ENCODE data around the gene MTAP.

MTAP gene

DNA sequence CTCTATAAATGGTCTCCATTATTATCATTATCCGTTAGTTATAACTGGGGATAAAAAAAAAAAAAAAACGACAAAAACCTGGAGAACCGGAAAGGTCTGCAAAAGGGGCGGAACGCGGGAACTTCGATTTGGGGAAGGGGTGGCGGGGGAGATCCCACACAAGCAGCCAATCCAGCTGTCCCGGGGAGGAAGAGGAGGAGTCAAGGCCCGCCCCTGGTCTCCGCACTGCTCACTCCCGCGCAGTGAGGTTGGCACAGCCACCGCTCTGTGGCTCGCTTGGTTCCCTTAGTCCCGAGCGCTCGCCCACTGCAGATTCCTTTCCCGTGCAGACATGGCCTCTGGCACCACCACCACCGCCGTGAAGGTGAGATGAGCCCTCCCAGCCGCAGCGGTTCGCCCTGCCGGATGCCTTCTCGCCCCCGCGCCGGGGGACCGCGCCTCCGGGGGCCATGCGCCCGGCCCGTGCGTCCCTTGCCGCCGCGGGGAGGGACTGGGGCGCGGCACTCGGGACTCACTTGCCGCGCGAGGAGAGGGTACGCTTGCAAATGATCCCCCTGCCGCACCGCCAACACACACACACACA is at the start of gene MTAP:
Gene MTAP (plus strand): TSS at position 219 of the 583 bp plus-strand sequence. CDS start 113 bp downstream, at position 332.
- Histone ChIP-seq H3K4me1 (peaks cover 41 to 48% (median 46%) of the 10 kb centered on the region in 10 experiments), H3K27ac (peak within 1 kb of the TSS; percentile 86 to 93 (median 91)), H3K27me3 (no peaks in the 10 kb centered on the region), H3K36me3 (peaks cover 0 to 37% (median 28%) of the 10 kb centered on the region in 11 experiments; a peak in 16 of 22 replicates), H4K20me1 (peaks cover 0 to 33% (median 31%) of the 10 kb centered on the region in 11 experiments; a peak in 18 of 22 replicates), H3K4me3 (peak within 1 kb of the TSS; percentile 71 to 87 (median 81)), H3K4me2 (peak within 1 kb of the TSS; percentile 84 to 97 (median 90)), H3K9ac (peak within 1 kb of the TSS; percentile 86 to 94 (median 90)), H3K9me3 (replicated peaks in 1 of 11) (no peaks in the 10 kb centered on the region)
- no peak for TF ChIP-seq Cebpa-rat (IDR thresholded peaks at IDR 0.05)

- no peaks in the 10 kb centered on the region for H3K27me3 ChIP-seq
Measured at GRCh38 chr9:21753523-21753922, 48.9 kb upstream of the MTAP start.

GRCh38 chr9:21754741-21755140 is 47.7 kb upstream of the MTAP start:
- Histone ChIP-seq H3K4me2 (no peak overlapping the region), H3K27me3 (no peaks in the 10 kb centered on the region), H3K9me3 (replicated peaks in 1 of 11) (peaks cover 0 to 9% (median 0%) of the 10 kb centered on the region in 11 experiments; a peak in 1 of 22 replicates)

More at GRCh38 chr9:21753523-21753922, 48.9 kb upstream of the MTAP start:
- Histone ChIP-seq H3K27ac (no peak overlapping the region), H3K4me1 (no peaks in the 10 kb centered on the region), H3K4me2 (no peak overlapping the region), H3K36me3 (no peaks in the 10 kb centered on the region), H3K9ac (no peak overlapping the region), H4K20me1 (no peaks in the 10 kb centered on the region), H3K9me3 (replicated peaks in 1 of 11) (peaks cover 0 to 9% (median 0%) of the 10 kb centered on the region in 11 experiments; a peak in 1 of 22 replicates), H3K4me3 (no peak overlapping the region)
- TF ChIP-seq Cebpa-rat (IDR thresholded peaks at IDR 0.05) = no peak

GRCh38 chr9:21758540-21758939 is 43.9 kb upstream of the MTAP start:
- no peak overlapping the region for H3K4me2 ChIP-seq
- no peak overlapping the region for H3K9ac ChIP-seq
- H3K4me3 ChIP-seq = no peak overlapping the region
- TF ChIP-seq Cebpa-rat (IDR thresholded peaks at IDR 0.05) = no peak
- H3K27ac ChIP-seq = no peak overlapping the region
- peaks cover 0 to 9% (median 0%) of the 10 kb centered on the region in 11 experiments; a peak in 1 of 22 replicates for H3K9me3 ChIP-seq (replicated peaks in 1 of 11)
- peaks cover 0 to 20% (median 14%) of the 10 kb centered on the region in 10 experiments; a peak in 15 of 20 replicates for H3K4me1 ChIP-seq
- no peaks in the 10 kb centered on the region for H4K20me1 ChIP-seq
- no peaks in the 10 kb centered on the region for H3K36me3 ChIP-seq
- H3K27me3 ChIP-seq = no peaks in the 10 kb centered on the region

More at GRCh38 chr9:21754741-21755140, 47.7 kb upstream of the MTAP start:
- Histone ChIP-seq H4K20me1 (no peaks in the 10 kb centered on the region), H3K9ac (no peak overlapping the region), H3K4me1 (no peaks in the 10 kb centered on the region), H3K36me3 (no peaks in the 10 kb centered on the region), H3K27ac (no peak overlapping the region), H3K4me3 (no peak overlapping the region)
- TF ChIP-seq Cebpa-rat (IDR thresholded peaks at IDR 0.05) = no peak

- no peak overlapping the region for H3K27ac ChIP-seq
- H3K4me3 ChIP-seq = no peak overlapping the region
- no peaks in the 10 kb centered on the region for H4K20me1 ChIP-seq
- no peaks in the 10 kb centered on the region for H3K36me3 ChIP-seq
- no peak overlapping the region for H3K9ac ChIP-seq
- peaks cover 7 to 35% (median 25%) of the 10 kb centered on the region in 10 experiments; a peak in 19 of 20 replicates for H3K4me1 ChIP-seq
- H3K4me2 ChIP-seq = peak overlapping the region in 8 of 11 experiments; percentile 12 to 61 (median 36); a peak in 16 of 22 replicates
- H3K27me3 ChIP-seq = no peaks in the 10 kb centered on the region
- no peaks in the 10 kb centered on the region for H3K9me3 ChIP-seq (replicated peaks in 1 of 11)
- no peak for TF ChIP-seq Cebpa-rat (IDR thresholded peaks at IDR 0.05)
Measured at GRCh38 chr9:21761309-21761901, 41.0 kb upstream of the MTAP start.

DNA sequence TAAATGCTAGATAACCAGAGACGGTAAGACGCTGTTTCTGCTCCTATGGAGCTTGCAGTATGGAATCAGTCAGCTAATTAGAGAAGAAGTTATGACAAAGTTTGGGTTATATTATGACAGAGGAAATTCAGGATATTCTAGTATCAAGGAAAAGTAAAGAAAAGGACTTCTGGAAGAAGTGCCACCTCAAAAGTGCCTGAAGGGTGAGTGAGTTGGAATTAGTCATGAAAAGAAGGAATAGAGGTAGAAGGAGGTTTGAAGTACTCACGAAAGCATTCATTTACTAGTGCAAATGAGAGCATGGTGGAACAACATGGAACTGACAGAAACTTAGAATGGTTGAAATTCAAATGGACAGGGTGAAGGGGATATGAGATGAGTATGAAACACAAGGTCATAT is 40.4 kb upstream of the MTAP start:
- no peak overlapping the region for H3K9ac ChIP-seq

DNA sequence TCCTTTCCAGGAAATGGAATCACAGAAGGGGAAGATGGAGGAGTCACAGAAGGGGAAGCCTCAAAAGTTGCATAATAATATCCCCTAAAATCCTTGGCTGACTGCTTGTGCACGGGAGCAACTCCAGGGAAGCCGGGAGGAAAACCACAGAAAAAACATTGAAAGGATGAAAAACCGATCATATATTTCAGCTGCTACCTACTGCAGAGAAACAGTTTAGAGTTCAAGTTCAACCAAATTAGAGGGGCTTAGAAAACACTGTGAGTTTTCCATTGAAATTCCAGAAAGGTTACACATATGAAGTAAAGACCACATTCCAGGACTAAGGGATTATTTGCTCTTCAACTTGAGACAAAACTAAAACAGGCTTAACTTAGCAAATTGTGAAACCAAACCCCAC is 37.6 kb upstream of the MTAP start:
- Histone ChIP-seq H3K27me3 (no peaks in the 10 kb centered on the region), H3K9ac (no peak overlapping the region), H4K20me1 (no peaks in the 10 kb centered on the region), H3K9me3 (replicated peaks in 1 of 11) (peaks cover 4 to 7% (median 5%) of the 10 kb centered on the region in 11 experiments; a peak in 21 of 22 replicates), H3K4me3 (no peak overlapping the region), H3K4me1 (peaks cover 7 to 35% (median 25%) of the 10 kb centered on the region in 10 experiments; a peak in 19 of 20 replicates), H3K27ac (no peak overlapping the region), H3K36me3 (no peaks in the 10 kb centered on the region), H3K4me2 (peak overlapping the region; percentile 44 to 75 (median 67); a peak in 21 of 22 replicates)
- TF ChIP-seq Cebpa-rat (IDR thresholded peaks at IDR 0.05) = no peak

More for the DNA sequence above, 40.4 kb upstream of the MTAP start:
- Histone ChIP-seq H3K4me3 (no peak overlapping the region), H3K27me3 (no peaks in the 10 kb centered on the region), H3K9me3 (replicated peaks in 1 of 11) (no peaks in the 10 kb centered on the region), H3K4me2 (peak overlapping the region in 7 of 11 experiments; percentile 12 to 61 (median 34); a peak in 10 of 22 replicates), H3K36me3 (no peaks in the 10 kb centered on the region), H3K27ac (no peak overlapping the region), H3K4me1 (peaks cover 7 to 35% (median 25%) of the 10 kb centered on the region in 10 experiments; a peak in 19 of 20 replicates), H4K20me1 (no peaks in the 10 kb centered on the region)
- TF ChIP-seq Cebpa-rat (IDR thresholded peaks at IDR 0.05) = no peak

GRCh38 chr9:21766096-21766495 is 36.3 kb upstream of the MTAP start:
- Histone ChIP-seq H3K9me3 (replicated peaks in 1 of 11) (peaks cover 10 to 13% (median 11%) of the 10 kb centered on the region in 11 experiments), H3K27me3 (no peaks in the 10 kb centered on the region), H3K9ac (no peak overlapping the region), H3K27ac (no peak overlapping the region), H3K4me3 (no peak overlapping the region), H3K4me2 (no peak overlapping the region), H4K20me1 (no peaks in the 10 kb centered on the region), H3K36me3 (no peaks in the 10 kb centered on the region), H3K4me1 (peaks cover 7 to 26% (median 22%) of the 10 kb centered on the region in 10 experiments; a peak in 19 of 20 replicates)
- no peak for TF ChIP-seq Cebpa-rat (IDR thresholded peaks at IDR 0.05)

DNA sequence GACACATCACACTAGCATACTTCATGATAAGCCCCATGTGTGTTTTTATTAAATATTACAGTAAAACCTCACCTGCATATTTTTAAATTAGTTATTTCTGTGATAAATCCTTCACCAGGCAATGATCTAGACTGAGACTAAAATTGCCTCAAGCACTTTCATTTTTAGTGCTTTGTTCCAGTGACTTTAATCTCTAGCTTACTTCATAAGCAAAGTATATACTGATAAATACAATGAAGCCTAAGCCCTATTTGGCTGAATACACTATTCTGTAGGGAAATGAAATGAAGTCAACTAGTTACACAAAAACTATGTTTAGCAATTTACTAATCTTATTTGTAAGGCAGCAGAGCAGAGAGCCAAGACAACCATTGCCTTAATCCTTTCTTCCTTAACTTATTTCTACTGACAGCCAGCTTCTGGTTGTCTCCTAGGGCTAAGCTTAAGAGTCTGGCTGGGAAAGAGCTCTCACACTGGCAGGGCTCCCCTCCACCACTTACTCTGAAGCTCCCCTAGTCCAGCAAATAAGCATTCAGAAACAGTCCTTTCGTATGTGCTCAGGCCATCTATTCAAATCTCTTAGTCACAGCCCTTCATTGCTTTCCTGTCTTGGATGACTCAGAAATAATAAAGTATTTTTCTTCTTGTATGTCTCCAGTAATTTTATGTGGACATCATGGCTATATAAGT is 31.4 kb upstream of the MTAP start:
- Histone ChIP-seq H3K9ac (no peak overlapping the region), H3K4me1 (peaks cover 0 to 17% (median 0%) of the 10 kb centered on the region in 10 experiments; a peak in 5 of 20 replicates), H3K9me3 (replicated peaks in 1 of 11) (peaks cover 10 to 15% (median 12%) of the 10 kb centered on the region in 11 experiments), H3K4me3 (no peak overlapping the region), H3K27ac (no peak overlapping the region), H4K20me1 (no peaks in the 10 kb centered on the region), H3K27me3 (no peaks in the 10 kb centered on the region), H3K36me3 (no peaks in the 10 kb centered on the region), H3K4me2 (peak overlapping the region in 3 of 11 experiments; percentile 27 to 42 (median 37); a peak in 4 of 22 replicates)
- TF ChIP-seq Cebpa-rat (IDR thresholded peaks at IDR 0.05) = no peak

Data from BLaER1 treated with 17β-estradiol and CSF1 and Interleukin-3, amounts not matched to agents 10 nM and 100 nM (cell line).